Esophagus (tissue), 2 donors: ENCODE data around the gene UQCRH. TPM values are rescaled to one million over a fixed set of nuclear protein-coding genes. Genes with fewer than 3 reads are reported as not detected.
"Not testable (repeated sequence)": the region's sequence is repeated elsewhere in the genome, so short reads cannot be mapped to it uniquely, and the experiment has no call there.

Source experiments
- H3K27ac ChIP-seq, 2 donors: one replicate each; pipeline ENCODE4 v1.5.1; 2013; ENCODE audit warnings: low read depth in 2 of 2, mild to moderate bottlenecking in 2 of 2, inconsistent platforms in 1 of 2, low read length in 1 of 2, moderate library complexity in 1 of 2
- H3K27me3 ChIP-seq, 2 donors: one replicate each; pipeline ENCODE4 v1.6.1; 2013; ENCODE audit warnings: low read length in 2 of 2, control low read depth in 1 of 2, mild to moderate bottlenecking in 1 of 2; ENCODE audit not compliant: insufficient read depth in 2 of 2, control insufficient read depth in 1 of 2
- H3K36me3 ChIP-seq, 2 donors: one replicate each; pipeline ENCODE4 v1.6.1; 2013; ENCODE audit warnings: low read length in 1 of 2; ENCODE audit not compliant: control insufficient read depth in 2 of 2, insufficient read depth in 2 of 2
- H3K4me1 ChIP-seq, 2 donors: one replicate each; pipeline ENCODE4 v1.6.1; 2013; ENCODE audit warnings: low read length in 1 of 2; ENCODE audit not compliant: control insufficient read depth in 2 of 2, insufficient read depth in 2 of 2
- H3K4me3 ChIP-seq, 2 donors: one replicate each; pipeline ENCODE4 v1.5.1; 2013; ENCODE audit warnings: low read length in 2 of 2, mild to moderate bottlenecking in 2 of 2, low read depth in 1 of 2, moderate library complexity in 1 of 2
- H3K9me3 ChIP-seq, 2 donors: one replicate each; pipeline ENCODE4 v1.6.1; 2013; ENCODE audit warnings: mild to moderate bottlenecking in 2 of 2, low read depth in 1 of 2, low read length in 1 of 2, moderate library complexity in 1 of 2; ENCODE audit not compliant: control insufficient read depth in 2 of 2, insufficient read depth in 1 of 2
- WGBS, 2 donors: extraction: QIAGEN DNeasy Blood & Tissue Kit; methylation state at CpG; one replicate each; pipeline ENCODE4 v1.1.7; 2013; 5-methylcytosine and 5-hydroxymethylcytosine counted together
- polyA plus RNA-seq, 2 donors: library from polyadenylated mRNA; stranded (reverse); fragments of 200-250 nt; gene quantifications; one replicate each; pipeline ENCODE4 v1.2.3, GENCODE V29; 2013
- donor health status: healthy with polysubstance abuse.
- donor health status: Bipolar disorder and iron deficiency.

Gene UQCRH
- polyA plus RNA-seq, 2 donors = 393 to 498 TPM

GRCh38 chr1:46330381-46330780, 26.9 kb downstream of the UQCRH start:
- 83 to 86% methylated on average over 2 of the region's 2 CpGs for WGBS, 2 donors

GRCh38 chr1:46331786-46332540, 28.5 kb downstream of the UQCRH start:
- not testable (repeated sequence) for H3K4me3 ChIP-seq, H3K9me3 ChIP-seq, H3K27ac ChIP-seq, H3K27me3 ChIP-seq, H3K36me3 ChIP-seq, H3K4me1 ChIP-seq
- 76 to 81% methylated on average over 24 of the region's 24 CpGs for WGBS, 2 donors

More at GRCh38 chr1:46330381-46330780, 26.9 kb downstream of the UQCRH start:
- H3K36me3 ChIP-seq, H3K9me3 ChIP-seq, H3K4me1 ChIP-seq, H3K27ac ChIP-seq, H3K27me3 ChIP-seq, H3K4me3 ChIP-seq: not testable (repeated sequence)

GRCh38 chr1:46333300-46334029, 30.0 kb downstream of the UQCRH start:
- Histone ChIP-seq H3K27me3 (no peaks in the 10 kb centered on the region), H3K4me1 (no peaks in the 10 kb centered on the region), H3K27ac (no peak overlapping the region), H3K4me3 (no peak overlapping the region), H3K36me3 (no peaks in the 10 kb centered on the region), H3K9me3 (no peaks in the 10 kb centered on the region)
- 81% methylated on average over 9 of the region's 9 CpGs for WGBS, 2 donors

- no peaks in the 10 kb centered on the region for H3K27me3 ChIP-seq
- no peaks in the 10 kb centered on the region for H3K9me3 ChIP-seq
- no peaks in the 10 kb centered on the region for H3K36me3 ChIP-seq
- H3K4me1 ChIP-seq = no peaks in the 10 kb centered on the region
- H3K27ac ChIP-seq = no peak overlapping the region
- H3K4me3 ChIP-seq = no peak overlapping the region
- WGBS, 2 donors = 76 to 91% methylated on average over 2 of the region's 2 CpGs
Measured at GRCh38 chr1:46334030-46334384, 30.5 kb downstream of the UQCRH start.

GRCh38 chr1:46335081-46335480, 31.6 kb downstream of the UQCRH start:
- WGBS, 2 donors = 82 to 96% methylated on average over 3 of the region's 3 CpGs
- H3K4me3 ChIP-seq = no peak overlapping the region
- no peak overlapping the region for H3K27ac ChIP-seq
- no peaks in the 10 kb centered on the region for H3K4me1 ChIP-seq
- H3K9me3 ChIP-seq = no peaks in the 10 kb centered on the region
- H3K27me3 ChIP-seq = no peaks in the 10 kb centered on the region
- no peaks in the 10 kb centered on the region for H3K36me3 ChIP-seq

- H3K36me3 ChIP-seq, H3K27me3 ChIP-seq, H3K4me1 ChIP-seq, H3K9me3 ChIP-seq, H3K4me3 ChIP-seq, H3K27ac ChIP-seq: not testable (repeated sequence)
- WGBS, 2 donors = 96% methylated on average over 9 of the region's 14 CpGs
Measured at GRCh38 chr1:46337409-46337808, 33.9 kb downstream of the UQCRH start.

GRCh38 chr1:46340404-46341221, 37.1 kb downstream of the UQCRH start, which contains the start of gene NSUN4:
Gene NSUN4, plus strand, starts transcription at chr1:46340807. Its CDS starts 20 bp downstream, at chr1:46340827.
- Histone ChIP-seq H3K9me3 (no peaks in the 10 kb centered on the region), H3K27me3 (no peaks in the 10 kb centered on the region), H3K4me3 (peak within 1 kb of the TSS; percentile 64 to 79), H3K4me1 (peaks cover 5 to 8% of the 10 kb centered on the region in 2 donors), H3K36me3 (peaks cover 3 to 6% of the 10 kb centered on the region in 2 donors), H3K27ac (peak within 1 kb of the TSS; percentile 96 to 99)
- WGBS, 2 donors = 0 to 1% methylated on average over 53 of the region's 53 CpGs

- Histone ChIP-seq H3K4me3 (peak overlapping the region; percentile 64 to 79), H3K27me3 (no peaks in the 10 kb centered on the region), H3K9me3 (no peaks in the 10 kb centered on the region), H3K4me1 (peaks cover 5 to 8% of the 10 kb centered on the region in 2 donors), H3K27ac (peak overlapping the region; percentile 96 to 99), H3K36me3 (peaks cover 3 to 6% of the 10 kb centered on the region in 2 donors)
- WGBS, 2 donors = 50 to 51% methylated on average over 31 of the region's 31 CpGs
Measured at GRCh38 chr1:46341222-46342083, 38.0 kb downstream of the UQCRH start.
